ENCODE measurements around the gene CDC73. TPM values are rescaled to one million over a fixed set of nuclear protein-coding genes. Genes with fewer than 3 reads are reported as not detected.

The CDC73 gene
- 37.2 TPM for polyA plus RNA-seq (2013, experiment 1 of 2)
- polyA plus RNA-seq (2013, experiment 2 of 2) = 37.0 TPM

GRCh38 chr1:193121616-193122593, at the start of gene CDC73:
TSS of gene CDC73 (plus strand) at chr1:193122031. CDS start at chr1:193122201, 170 bp downstream.
- no CpG with 5 or more reads among the region's 85 CpGs for WGBS (ENCODE audit: extremely low coverage, insufficient coverage, low lambda C conversion rate)
- Histone ChIP-seq H3K4me2 (ENCODE audit: low read length) (peak within 1 kb of the TSS; percentile 64), H3K27ac (ENCODE audit: low read depth, low read length) (peak within 1 kb of the TSS; percentile 98), H3K27me3 (ENCODE audit: insufficient read depth, low read length, poor library complexity) (no peaks in the 10 kb centered on the region), H2AK5ac (ENCODE audit: low read length) (no peak within 1 kb of the TSS), H2BK120ac (ENCODE audit: low read depth, low read length) (no peak within 1 kb of the TSS), H3K18ac (ENCODE audit: low read length) (peak within 1 kb of the TSS; percentile 82), H3K23ac (ENCODE audit: low read length) (no peak within 1 kb of the TSS), H3K9ac (ENCODE audit: low read length) (peak within 1 kb of the TSS; percentile 98), H4K8ac (ENCODE audit: low read depth, low read length) (no peak within 1 kb of the TSS), H2BK15ac (replicated peaks; ENCODE audit: low read depth) (no peak within 1 kb of the TSS), H3K36me3 (ENCODE audit: control insufficient read depth, insufficient read depth, low read length) (no peaks in the 10 kb centered on the region), H3K56ac (ENCODE audit: low read length) (peak within 1 kb of the TSS; percentile 98), H3K4me1 (ENCODE audit: control insufficient read depth, low read depth, low read length) (no peaks in the 10 kb centered on the region), H3K4me3 (ENCODE audit: low read length) (peak within 1 kb of the TSS; percentile 99), H2BK5ac (ENCODE audit: low read length) (peak within 1 kb of the TSS; percentile 95), H3K4ac (ENCODE audit: low read depth, low read length) (peak within 1 kb of the TSS; percentile 73), H3K79me1 (ENCODE audit: low read length) (peaks cover 2% of the 10 kb centered on the region), H3K79me2 (ENCODE audit: control insufficient read depth, insufficient read depth, low read length) (peaks cover 34% of the 10 kb centered on the region), H4K5ac (ENCODE audit: low read length) (no peak within 1 kb of the TSS)
- peak; percentile 98 for DNase-seq

GRCh38 chr1:193077991-193078390, 43.8 kb upstream of the CDC73 start:
- Histone ChIP-seq H3K79me1 (ENCODE audit: low read length) (peaks cover 2% of the 10 kb centered on the region), H4K8ac (ENCODE audit: low read depth, low read length) (no peak overlapping the region), H3K27me3 (ENCODE audit: insufficient read depth, low read length, poor library complexity) (no peaks in the 10 kb centered on the region), H2BK5ac (ENCODE audit: low read length) (no peak overlapping the region), H3K27ac (ENCODE audit: low read depth, low read length) (no peak overlapping the region), H3K4me3 (ENCODE audit: low read length) (no peak overlapping the region), H3K9ac (ENCODE audit: low read length) (no peak overlapping the region), H3K23ac (ENCODE audit: low read length) (no peak overlapping the region), H2AK5ac (ENCODE audit: low read length) (no peak overlapping the region), H2BK15ac (replicated peaks; ENCODE audit: low read depth) (no peak overlapping the region), H3K4ac (ENCODE audit: low read depth, low read length) (no peak overlapping the region), H3K56ac (ENCODE audit: low read length) (no peak overlapping the region), H2BK120ac (ENCODE audit: low read depth, low read length) (no peak overlapping the region), H3K18ac (ENCODE audit: low read length) (no peak overlapping the region), H3K4me1 (ENCODE audit: control insufficient read depth, low read depth, low read length) (no peaks in the 10 kb centered on the region), H3K36me3 (ENCODE audit: control insufficient read depth, insufficient read depth, low read length) (no peaks in the 10 kb centered on the region), H3K79me2 (ENCODE audit: control insufficient read depth, insufficient read depth, low read length) (peaks cover 5% of the 10 kb centered on the region), H3K4me2 (ENCODE audit: low read length) (no peak overlapping the region), H4K5ac (ENCODE audit: low read length) (no peak overlapping the region)
- no peak for DNase-seq

- no peak overlapping the region for H2BK120ac ChIP-seq (ENCODE audit: low read depth, low read length)
- H3K79me2 ChIP-seq (ENCODE audit: control insufficient read depth, insufficient read depth, low read length) = peaks cover 3% of the 10 kb centered on the region
- H2AK5ac ChIP-seq (ENCODE audit: low read length) = no peak overlapping the region
- H3K56ac ChIP-seq (ENCODE audit: low read length) = no peak overlapping the region
- no peaks in the 10 kb centered on the region for H3K27me3 ChIP-seq (ENCODE audit: insufficient read depth, low read length, poor library complexity)
- no peak overlapping the region for H3K27ac ChIP-seq (ENCODE audit: low read depth, low read length)
- H3K4me2 ChIP-seq (ENCODE audit: low read length) = no peak overlapping the region
- no peak overlapping the region for H3K4ac ChIP-seq (ENCODE audit: low read depth, low read length)
- H3K4me3 ChIP-seq (ENCODE audit: low read length) = no peak overlapping the region
- H4K8ac ChIP-seq (ENCODE audit: low read depth, low read length) = no peak overlapping the region
- H2BK5ac ChIP-seq (ENCODE audit: low read length) = no peak overlapping the region
- H3K36me3 ChIP-seq (ENCODE audit: control insufficient read depth, insufficient read depth, low read length) = no peaks in the 10 kb centered on the region
- H3K9ac ChIP-seq (ENCODE audit: low read length) = no peak overlapping the region
- WGBS (ENCODE audit: extremely low coverage, insufficient coverage, low lambda C conversion rate) = no CpG with 5 or more reads among the region's 3 CpGs
- H3K23ac ChIP-seq (ENCODE audit: low read length) = no peak overlapping the region
- no peak overlapping the region for H3K18ac ChIP-seq (ENCODE audit: low read length)
- peak; percentile 20 for DNase-seq
- peaks cover 2% of the 10 kb centered on the region for H3K79me1 ChIP-seq (ENCODE audit: low read length)
- no peak overlapping the region for H2BK15ac ChIP-seq (replicated peaks; ENCODE audit: low read depth)
- no peak overlapping the region for H4K5ac ChIP-seq (ENCODE audit: low read length)
- H3K4me1 ChIP-seq (ENCODE audit: control insufficient read depth, low read depth, low read length) = no peaks in the 10 kb centered on the region
Measured at GRCh38 chr1:193079187-193079586, 42.6 kb upstream of the CDC73 start.

GRCh38 chr1:193083365-193084088, 38.3 kb upstream of the CDC73 start:
- Histone ChIP-seq H3K4me2 (ENCODE audit: low read length) (no peak overlapping the region), H3K79me2 (ENCODE audit: control insufficient read depth, insufficient read depth, low read length) (no peaks in the 10 kb centered on the region), H3K4me1 (ENCODE audit: control insufficient read depth, low read depth, low read length) (no peaks in the 10 kb centered on the region), H3K4ac (ENCODE audit: low read depth, low read length) (no peak overlapping the region), H3K27ac (ENCODE audit: low read depth, low read length) (no peak overlapping the region), H4K5ac (ENCODE audit: low read length) (no peak overlapping the region), H3K9ac (ENCODE audit: low read length) (no peak overlapping the region), H3K56ac (ENCODE audit: low read length) (no peak overlapping the region), H2BK120ac (ENCODE audit: low read depth, low read length) (no peak overlapping the region), H4K8ac (ENCODE audit: low read depth, low read length) (no peak overlapping the region), H2AK5ac (ENCODE audit: low read length) (no peak overlapping the region), H3K4me3 (ENCODE audit: low read length) (no peak overlapping the region), H2BK5ac (ENCODE audit: low read length) (no peak overlapping the region), H2BK15ac (replicated peaks; ENCODE audit: low read depth) (no peak overlapping the region), H3K27me3 (ENCODE audit: insufficient read depth, low read length, poor library complexity) (no peaks in the 10 kb centered on the region), H3K23ac (ENCODE audit: low read length) (no peak overlapping the region), H3K79me1 (ENCODE audit: low read length) (no peaks in the 10 kb centered on the region), H3K36me3 (ENCODE audit: control insufficient read depth, insufficient read depth, low read length) (no peaks in the 10 kb centered on the region), H3K18ac (ENCODE audit: low read length) (no peak overlapping the region)
- no CpG with 5 or more reads among the region's 6 CpGs for WGBS (ENCODE audit: extremely low coverage, insufficient coverage, low lambda C conversion rate)
- DNase-seq = no peak

- no peak for DNase-seq
- no peak overlapping the region for H3K18ac ChIP-seq (ENCODE audit: low read length)
- no peak overlapping the region for H3K9ac ChIP-seq (ENCODE audit: low read length)
- no peak overlapping the region for H2AK5ac ChIP-seq (ENCODE audit: low read length)
- no peaks in the 10 kb centered on the region for H3K79me2 ChIP-seq (ENCODE audit: control insufficient read depth, insufficient read depth, low read length)
- no peak overlapping the region for H3K27ac ChIP-seq (ENCODE audit: low read depth, low read length)
- H4K8ac ChIP-seq (ENCODE audit: low read depth, low read length) = no peak overlapping the region
- no peak overlapping the region for H3K4ac ChIP-seq (ENCODE audit: low read depth, low read length)
- 100% methylated on average over 1 of the region's 1 CpG for WGBS (ENCODE audit: extremely low coverage, insufficient coverage, low lambda C conversion rate)
- no peak overlapping the region for H4K5ac ChIP-seq (ENCODE audit: low read length)
- H3K27me3 ChIP-seq (ENCODE audit: insufficient read depth, low read length, poor library complexity) = no peaks in the 10 kb centered on the region
- H3K36me3 ChIP-seq (ENCODE audit: control insufficient read depth, insufficient read depth, low read length) = no peaks in the 10 kb centered on the region
- no peaks in the 10 kb centered on the region for H3K79me1 ChIP-seq (ENCODE audit: low read length)
- H3K23ac ChIP-seq (ENCODE audit: low read length) = no peak overlapping the region
- no peak overlapping the region for H3K56ac ChIP-seq (ENCODE audit: low read length)
- no peak overlapping the region for H2BK120ac ChIP-seq (ENCODE audit: low read depth, low read length)
- no peak overlapping the region for H3K4me2 ChIP-seq (ENCODE audit: low read length)
- no peak overlapping the region for H3K4me3 ChIP-seq (ENCODE audit: low read length)
- H2BK15ac ChIP-seq (replicated peaks; ENCODE audit: low read depth) = no peak overlapping the region
- no peak overlapping the region for H2BK5ac ChIP-seq (ENCODE audit: low read length)
- H3K4me1 ChIP-seq (ENCODE audit: control insufficient read depth, low read depth, low read length) = no peaks in the 10 kb centered on the region
Measured at GRCh38 chr1:193085263-193085662, 36.6 kb upstream of the CDC73 start.

Measured in mesendoderm (in vitro differentiated cells).